Ishikawa (cell line): ENCODE results near the gene C15orf40.
A peak's percentile ranks its signal among the peaks of the same experiment; 100 is the strongest.

Experiments used
- CEBPB ChIP-seq: IDR thresholded peaks from 2 replicates; pipeline ENCODE4 v1.6.1; 2012
- CREB1 ChIP-seq: IDR thresholded peaks from 2 replicates; pipeline ENCODE4 v1.6.1; 2012; ENCODE audit warnings: low read depth
- EGR1 ChIP-seq: IDR thresholded peaks from 2 replicates; pipeline ENCODE4 v1.6.1; 2012
- EP300 ChIP-seq: IDR thresholded peaks from 2 replicates; pipeline ENCODE4 v1.6.1; 2012; ENCODE audit warnings: borderline replicate concordance
- FOXM1 ChIP-seq: IDR thresholded peaks from 2 replicates; pipeline ENCODE4 v1.6.1; 2012; ENCODE audit warnings: low read depth, borderline replicate concordance
- MAX ChIP-seq: IDR thresholded peaks from 2 replicates; pipeline ENCODE4 v1.6.1; 2012
- NFIC ChIP-seq: IDR thresholded peaks from 2 replicates; pipeline ENCODE4 v1.6.1; 2012
- RAD21 ChIP-seq: IDR thresholded peaks from 2 replicates; pipeline ENCODE4 v1.6.1; 2012; ENCODE audit warnings: low read depth
- TAF1 ChIP-seq: IDR thresholded peaks from 2 replicates; pipeline ENCODE4 v1.6.1; 2012; ENCODE audit warnings: low read depth, mild to moderate bottlenecking
- TCF12 ChIP-seq: IDR thresholded peaks from 2 replicates; pipeline ENCODE4 v1.6.1; 2012; ENCODE audit warnings: low read depth
- TEAD4 ChIP-seq: IDR thresholded peaks from 2 replicates; pipeline ENCODE4 v1.6.1; 2012
- YY1 ChIP-seq: IDR thresholded peaks from 2 replicates; pipeline ENCODE4 v1.6.1; 2012; ENCODE audit warnings: low read depth
- ZBTB7A ChIP-seq: IDR thresholded peaks from 2 replicates; pipeline ENCODE4 v1.6.1; 2012; ENCODE audit warnings: low read depth
- TF ChIP-seq, protein P1 (sequence below): IDR thresholded peaks from 2 replicates; pipeline ENCODE4 v1.6.1; 2012; ENCODE audit warnings: low read depth, mild to moderate bottlenecking
- TF ChIP-seq, protein P2 (sequence below): IDR thresholded peaks from 2 replicates; pipeline ENCODE4 v1.6.1; 2012

Gene C15orf40

DNA sequence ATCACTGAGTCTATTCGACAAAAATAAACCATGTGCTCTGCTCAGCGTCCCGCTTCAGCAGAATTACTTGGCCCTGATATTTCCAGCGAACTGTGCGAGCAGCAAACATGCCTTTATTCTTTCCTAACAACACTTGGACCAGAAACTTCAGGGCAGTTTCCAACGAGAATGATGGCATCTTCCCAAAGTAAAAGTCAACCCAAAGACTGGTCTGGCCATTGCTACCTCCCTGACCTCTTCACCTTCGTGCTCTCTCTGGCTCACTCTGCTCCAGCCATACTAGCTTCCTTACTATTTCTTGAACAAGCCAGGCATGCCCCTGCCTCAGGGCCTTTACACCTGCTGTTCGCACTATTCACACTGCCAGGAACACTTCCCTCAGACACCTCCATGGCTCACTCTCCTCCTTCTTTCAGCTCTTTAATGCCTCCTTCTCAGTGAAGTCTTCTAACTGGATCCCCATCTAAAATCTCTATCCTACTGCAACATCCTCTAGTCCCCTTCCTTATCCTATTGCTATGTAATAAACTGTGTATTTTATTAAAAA, 65.2 kb downstream of the C15orf40 start:
- no peak for TF ChIP-seq CREB1
- TF ChIP-seq FOXM1: no peak

DNA sequence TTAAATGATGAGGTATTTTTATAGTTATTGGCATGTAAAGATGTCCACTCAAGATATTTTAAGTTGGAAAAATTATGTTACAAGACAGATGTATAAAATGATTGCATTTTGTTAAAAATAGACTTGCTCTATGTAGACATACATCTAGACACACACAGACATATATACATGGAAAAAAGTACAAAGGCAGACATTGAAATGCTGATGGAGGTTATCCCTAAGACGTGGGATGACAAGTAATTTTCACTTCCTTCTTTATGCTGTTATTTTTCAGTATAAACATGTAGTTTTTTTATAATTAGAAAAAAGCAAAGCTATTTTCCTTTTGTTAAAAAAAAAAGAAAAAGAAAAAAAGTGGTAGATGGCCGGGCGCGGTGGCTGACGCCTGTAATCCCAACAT, 66.1 kb downstream of the C15orf40 start:
- TF ChIP-seq, protein P1, sequence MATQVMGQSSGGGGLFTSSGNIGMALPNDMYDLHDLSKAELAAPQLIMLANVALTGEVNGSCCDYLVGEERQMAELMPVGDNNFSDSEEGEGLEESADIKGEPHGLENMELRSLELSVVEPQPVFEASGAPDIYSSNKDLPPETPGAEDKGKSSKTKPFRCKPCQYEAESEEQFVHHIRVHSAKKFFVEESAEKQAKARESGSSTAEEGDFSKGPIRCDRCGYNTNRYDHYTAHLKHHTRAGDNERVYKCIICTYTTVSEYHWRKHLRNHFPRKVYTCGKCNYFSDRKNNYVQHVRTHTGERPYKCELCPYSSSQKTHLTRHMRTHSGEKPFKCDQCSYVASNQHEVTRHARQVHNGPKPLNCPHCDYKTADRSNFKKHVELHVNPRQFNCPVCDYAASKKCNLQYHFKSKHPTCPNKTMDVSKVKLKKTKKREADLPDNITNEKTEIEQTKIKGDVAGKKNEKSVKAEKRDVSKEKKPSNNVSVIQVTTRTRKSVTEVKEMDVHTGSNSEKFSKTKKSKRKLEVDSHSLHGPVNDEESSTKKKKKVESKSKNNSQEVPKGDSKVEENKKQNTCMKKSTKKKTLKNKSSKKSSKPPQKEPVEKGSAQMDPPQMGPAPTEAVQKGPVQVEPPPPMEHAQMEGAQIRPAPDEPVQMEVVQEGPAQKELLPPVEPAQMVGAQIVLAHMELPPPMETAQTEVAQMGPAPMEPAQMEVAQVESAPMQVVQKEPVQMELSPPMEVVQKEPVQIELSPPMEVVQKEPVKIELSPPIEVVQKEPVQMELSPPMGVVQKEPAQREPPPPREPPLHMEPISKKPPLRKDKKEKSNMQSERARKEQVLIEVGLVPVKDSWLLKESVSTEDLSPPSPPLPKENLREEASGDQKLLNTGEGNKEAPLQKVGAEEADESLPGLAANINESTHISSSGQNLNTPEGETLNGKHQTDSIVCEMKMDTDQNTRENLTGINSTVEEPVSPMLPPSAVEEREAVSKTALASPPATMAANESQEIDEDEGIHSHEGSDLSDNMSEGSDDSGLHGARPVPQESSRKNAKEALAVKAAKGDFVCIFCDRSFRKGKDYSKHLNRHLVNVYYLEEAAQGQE: no peak
- TF ChIP-seq TCF12 (no peak), CEBPB (no peak), NFIC (no peak), TAF1 (no peak), EP300 (no peak), ZBTB7A (no peak), RAD21 (no peak), YY1 (no peak), FOXM1 (no peak), CREB1 (no peak), TEAD4 (no peak), EGR1 (no peak), MAX (no peak)
- TF ChIP-seq, protein P2, sequence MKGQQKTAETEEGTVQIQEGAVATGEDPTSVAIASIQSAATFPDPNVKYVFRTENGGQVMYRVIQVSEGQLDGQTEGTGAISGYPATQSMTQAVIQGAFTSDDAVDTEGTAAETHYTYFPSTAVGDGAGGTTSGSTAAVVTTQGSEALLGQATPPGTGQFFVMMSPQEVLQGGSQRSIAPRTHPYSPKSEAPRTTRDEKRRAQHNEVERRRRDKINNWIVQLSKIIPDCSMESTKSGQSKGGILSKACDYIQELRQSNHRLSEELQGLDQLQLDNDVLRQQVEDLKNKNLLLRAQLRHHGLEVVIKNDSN: no peak

GRCh38 chr15:82944821-82945220, 66.6 kb downstream of the C15orf40 start:
- no peak for TF ChIP-seq ZBTB7A
- TF ChIP-seq, protein P1: no peak
- 0 out of 2 replicates have a peak, but pooled peaks have one; percentile 37 for TF ChIP-seq EP300
- no peak for TF ChIP-seq FOXM1
- TF ChIP-seq TCF12: peak; percentile 58
- TF ChIP-seq YY1: no peak
- peak; percentile 14; the same call in 1 of the 2 replicates for TF ChIP-seq CEBPB
- no peak for TF ChIP-seq NFIC
- TF ChIP-seq EGR1: no peak
- TF ChIP-seq TEAD4: no peak
- TF ChIP-seq, protein P2: no peak
- TF ChIP-seq RAD21: no peak

- no peak for TF ChIP-seq YY1
- TF ChIP-seq, protein P2: no peak
- TF ChIP-seq TCF12: no peak
- no peak for TF ChIP-seq EGR1
- TF ChIP-seq ZBTB7A: no peak
- TF ChIP-seq, protein P1: no peak
- TF ChIP-seq FOXM1: no peak
Observed at GRCh38 chr15:82944056-82944455, 67.4 kb downstream of the C15orf40 start.

- TF ChIP-seq RAD21: no peak
Observed at GRCh38 chr15:82943176-82943575, 68.3 kb downstream of the C15orf40 start.
